Ishikawa (cell line): Measurements from ENCODE around the gene RAI14.

Experiments used
- CEBPB ChIP-seq: IDR thresholded peaks from 2 replicates; pipeline ENCODE4 v1.6.1; 2012
- CREB1 ChIP-seq: IDR thresholded peaks from 2 replicates; pipeline ENCODE4 v1.6.1; 2012; ENCODE audit warnings: low read depth
- EGR1 ChIP-seq: IDR thresholded peaks from 2 replicates; pipeline ENCODE4 v1.6.1; 2012
- EP300 ChIP-seq: IDR thresholded peaks from 2 replicates; pipeline ENCODE4 v1.6.1; 2012; ENCODE audit warnings: borderline replicate concordance
- FOXM1 ChIP-seq: IDR thresholded peaks from 2 replicates; pipeline ENCODE4 v1.6.1; 2012; ENCODE audit warnings: low read depth, borderline replicate concordance
- MAX ChIP-seq: IDR thresholded peaks from 2 replicates; pipeline ENCODE4 v1.6.1; 2012
- NFIC ChIP-seq: IDR thresholded peaks from 2 replicates; pipeline ENCODE4 v1.6.1; 2012
- RAD21 ChIP-seq: IDR thresholded peaks from 2 replicates; pipeline ENCODE4 v1.6.1; 2012; ENCODE audit warnings: low read depth
- REST ChIP-seq: IDR thresholded peaks from 2 replicates; pipeline ENCODE4 v1.6.1; 2012; ENCODE audit warnings: low read depth, mild to moderate bottlenecking
- TAF1 ChIP-seq: IDR thresholded peaks from 2 replicates; pipeline ENCODE4 v1.6.1; 2012; ENCODE audit warnings: low read depth, mild to moderate bottlenecking
- TCF12 ChIP-seq: IDR thresholded peaks from 2 replicates; pipeline ENCODE4 v1.6.1; 2012; ENCODE audit warnings: low read depth
- TEAD4 ChIP-seq: IDR thresholded peaks from 2 replicates; pipeline ENCODE4 v1.6.1; 2012
- USF1 ChIP-seq: IDR thresholded peaks from 2 replicates; pipeline ENCODE4 v1.6.1; 2012
- YY1 ChIP-seq: IDR thresholded peaks from 2 replicates; pipeline ENCODE4 v1.6.1; 2012; ENCODE audit warnings: low read depth
- ZBTB7A ChIP-seq: IDR thresholded peaks from 2 replicates; pipeline ENCODE4 v1.6.1; 2012; ENCODE audit warnings: low read depth

The RAI14 gene

DNA sequence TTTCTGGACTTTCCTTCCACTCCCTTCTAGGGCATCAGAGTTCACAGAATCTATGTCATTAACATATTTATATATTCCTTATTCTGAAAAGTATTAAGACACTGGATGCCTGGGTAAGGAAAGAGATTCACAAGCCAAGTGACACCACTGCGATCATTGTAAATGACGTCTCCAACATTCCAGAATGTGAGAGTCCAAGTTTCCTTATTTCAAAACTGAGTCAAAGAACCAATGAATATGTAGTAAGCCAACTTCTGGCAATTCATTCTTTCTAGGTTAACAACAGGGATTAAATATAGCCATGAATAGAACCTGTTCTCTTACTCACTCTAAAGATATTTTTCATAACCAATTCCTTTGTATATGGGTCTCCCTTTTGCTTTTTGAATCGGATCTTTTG, 18.1 kb downstream of the RAI14 start:
- TF ChIP-seq EGR1 (no peak), TAF1 (no peak), TEAD4 (no peak), USF1 (no peak), CREB1 (no peak), YY1 (no peak), NFIC (0 out of 2 replicates have a peak, but pooled peaks have one; percentile 14), FOXM1 (no peak), EP300 (peak; percentile 26; the same call in 1 of the 2 replicates), MAX (no peak), REST (no peak), CEBPB (no peak)

- TF ChIP-seq FOXM1 (no peak), EGR1 (no peak), ZBTB7A (no peak), YY1 (no peak), CREB1 (no peak), NFIC (no peak), REST (no peak), TAF1 (no peak), USF1 (no peak), MAX (no peak), CEBPB (no peak), TEAD4 (no peak), RAD21 (no peak), TCF12 (no peak), EP300 (no peak)
Measured at GRCh38 chr5:34675857-34676256, 19.7 kb downstream of the RAI14 start.

DNA sequence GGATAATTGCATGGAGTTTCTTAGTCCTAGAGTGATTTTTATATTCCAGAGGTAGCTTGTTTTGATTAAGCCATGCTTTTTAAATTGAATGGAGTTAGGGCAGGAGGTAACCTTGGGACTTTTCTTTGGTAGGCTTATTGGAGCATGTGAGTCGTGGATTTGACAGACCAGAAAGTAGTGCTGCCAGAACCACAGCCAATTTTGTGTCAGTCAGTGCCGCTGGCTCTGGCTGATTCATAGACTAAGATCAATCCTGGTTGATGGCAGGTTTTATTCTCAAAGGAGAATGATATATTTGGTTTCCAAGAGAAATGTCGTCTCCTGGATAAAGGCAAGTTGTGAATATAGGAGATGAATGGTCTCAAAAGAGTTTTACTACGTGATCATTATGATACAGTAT, 20.3 kb downstream of the RAI14 start:
- no peak for TF ChIP-seq RAD21
- no peak for TF ChIP-seq EP300
- no peak for TF ChIP-seq NFIC
- TF ChIP-seq TAF1: no peak
- TF ChIP-seq REST: no peak
- no peak for TF ChIP-seq TCF12
- TF ChIP-seq CEBPB: no peak
- TF ChIP-seq USF1: no peak
- TF ChIP-seq ZBTB7A: no peak
- TF ChIP-seq TEAD4: no peak
- no peak for TF ChIP-seq CREB1
- TF ChIP-seq EGR1: no peak
- no peak for TF ChIP-seq FOXM1
- no peak for TF ChIP-seq YY1
- no peak for TF ChIP-seq MAX

GRCh38 chr5:34677428-34677827, 21.3 kb downstream of the RAI14 start:
- TF ChIP-seq USF1 (no peak), TEAD4 (no peak), TAF1 (no peak), NFIC (no peak), MAX (no peak), FOXM1 (no peak), ZBTB7A (no peak), CREB1 (no peak), EP300 (no peak)
